Neural cell (in vitro differentiated cells): ENCODE data around the gene OR2L8. TPM values are rescaled to one million over a fixed set of nuclear protein-coding genes. Genes with fewer than 3 reads are reported as not detected.

ENCODE experiments used
- H2AFZ ChIP-seq: fragments of 200-600, 300-800 bp; sonication (generic), shearing (Covaris generic); 2 replicates; pipeline ENCODE4 v1.6.0; 2014; ENCODE audit warnings: low read depth, mild to moderate bottlenecking, antibody characterized with exemption, low read length, moderate library complexity
- H3F3A ChIP-seq: fragments of 200-600 bp; shearing (Covaris generic); 2 replicates; pipeline ENCODE4 v1.6.1; 2016; ENCODE audit warnings: mild to moderate bottlenecking, moderate library complexity, mixed read lengths, antibody characterized with exemption, low read length; ENCODE audit not compliant: insufficient read depth, poor library complexity, severe bottlenecking
- H3K27ac ChIP-seq: fragments of 200-600, 300-800 bp; sonication (generic), shearing (Covaris generic); 2 replicates; pipeline ENCODE4 v1.5.1; 2014; ENCODE audit warnings: mild to moderate bottlenecking, low read length, moderate library complexity
- H3K27me3 ChIP-seq: fragments of 300-800, 200-600 bp; sonication (generic), shearing (Covaris generic); 2 replicates; pipeline ENCODE4 v1.6.0; 2014; ENCODE audit warnings: mild to moderate bottlenecking, low read depth, low read length, moderate library complexity; ENCODE audit not compliant: insufficient read depth
- H3K36me3 ChIP-seq: fragments of 300-800, 200-600 bp; sonication (generic), shearing (Covaris generic); 2 replicates; pipeline ENCODE4 v1.5.1; 2014; ENCODE audit warnings: mild to moderate bottlenecking, antibody characterized with exemption, low read length, moderate library complexity; ENCODE audit not compliant: insufficient read depth
- H3K4me2 ChIP-seq: fragments of 300-800, 200-600 bp; sonication (generic), shearing (Covaris generic); 2 replicates; pipeline ENCODE4 v1.6.0; 2014; ENCODE audit warnings: mild to moderate bottlenecking, low read length
- H3K4me3 ChIP-seq: fragments of 300-800, 200-600 bp; sonication (generic), shearing (Covaris generic); 2 replicates; pipeline ENCODE4 v1.5.1; 2014; ENCODE audit warnings: mild to moderate bottlenecking, low read length, moderate library complexity
- H3K79me2 ChIP-seq: fragments of 200-600 bp; shearing (Covaris generic); replicated peaks from 2 replicates; pipeline ENCODE4 v1.6.0; 2014; ENCODE audit warnings: mild to moderate bottlenecking, low read length, moderate library complexity; ENCODE audit not compliant: insufficient read depth
- H3K9ac ChIP-seq: fragments of 300-800, 200-600 bp; sonication (generic), shearing (Covaris generic); 2 replicates; pipeline ENCODE4 v1.6.1; 2016; ENCODE audit warnings: mild to moderate bottlenecking, low read length, mixed read lengths
- H3K9me2 ChIP-seq: fragments of 200-600 bp; shearing (Covaris generic); 2 replicates; pipeline ENCODE4 v1.6.1; 2016; ENCODE audit warnings: mild to moderate bottlenecking, low read length, mixed read lengths; ENCODE audit not compliant: insufficient read depth
- H3K9me3 ChIP-seq: fragments of 200-600, 300-800 bp; sonication (generic), shearing (Covaris generic); 2 replicates; pipeline ENCODE4 v1.6.1; 2016; ENCODE audit warnings: mild to moderate bottlenecking, mixed run types, low read length, moderate library complexity, mixed read lengths
- H4K20me1 ChIP-seq: fragments of 200-600 bp; shearing (Covaris generic); 2 replicates; pipeline ENCODE4 v1.6.1; 2016; ENCODE audit warnings: mild to moderate bottlenecking, mixed run types; ENCODE audit not compliant: insufficient read depth
- CTCF ChIP-seq: fragments of 450-650 bp; IDR thresholded peaks from 2 replicates; pipeline ENCODE4 v1.5.1; 2014; ENCODE audit warnings: antibody characterized with exemption, mild to moderate bottlenecking, moderate library complexity; ENCODE audit not compliant: poor library complexity, severe bottlenecking
- EP300 ChIP-seq: fragments of 450-650 bp; conservative IDR thresholded peaks from 2 replicates; pipeline ENCODE4 v1.6.1; 2014; ENCODE audit warnings: antibody characterized with exemption, mild to moderate bottlenecking, moderate library complexity; ENCODE audit not compliant: poor library complexity, severe bottlenecking
- EZH2 ChIP-seq: fragments of 200-600, 300-800 bp; shearing (Covaris generic), sonication (generic); IDR thresholded peaks from 2 replicates; pipeline ENCODE4 v1.6.1; 2014; ENCODE audit warnings: antibody characterized with exemption, low read length, borderline replicate concordance, mild to moderate bottlenecking; ENCODE audit not compliant: insufficient read depth, poor library complexity, severe bottlenecking
- MXI1 ChIP-seq: fragments of 450-650 bp; conservative IDR thresholded peaks from 2 replicates; pipeline ENCODE4 v1.6.1; 2014; ENCODE audit warnings: antibody characterized with exemption, mild to moderate bottlenecking; ENCODE audit not compliant: poor library complexity, severe bottlenecking
- POLR2AphosphoS5 ChIP-seq: IDR thresholded peaks from 2 replicates; pipeline ENCODE4 v1.6.1; 2012
- RAD21 ChIP-seq: fragments of 450-650 bp; conservative IDR thresholded peaks from 2 replicates; pipeline ENCODE4 v1.6.1; 2014; ENCODE audit warnings: antibody characterized with exemption, mild to moderate bottlenecking, moderate library complexity
- REST ChIP-seq: IDR thresholded peaks from 2 replicates; pipeline ENCODE4 v1.6.1; 2012; ENCODE audit warnings: borderline replicate concordance
- SMC3 ChIP-seq: fragments of 450-650 bp; conservative IDR thresholded peaks from 2 replicates; pipeline ENCODE4 v1.6.1; 2014; ENCODE audit warnings: antibody characterized with exemption, mild to moderate bottlenecking, moderate library complexity; ENCODE audit not compliant: poor library complexity
- TAF1 ChIP-seq: IDR thresholded peaks from 2 replicates; pipeline ENCODE4 v1.6.1; 2012; ENCODE audit warnings: low read depth
- polyA plus RNA-seq: library from polyadenylated mRNA; depleted of rRNA; stranded (reverse); fragments of >200 nt; gene quantifications from 2 replicates; pipeline ENCODE4 v1.2.3, GENCODE V29; 2014

Gene OR2L8
- polyA plus RNA-seq, 1 donor from 2014 or later, result not detected

- H3K4me2 ChIP-seq, result no peak overlapping the region
- H2AFZ ChIP-seq, result no peak overlapping the region
- H3K27ac ChIP-seq, result no peak overlapping the region
- no peaks in the 10 kb centered on the region for H3K79me2 ChIP-seq
- no peak overlapping the region for H3K4me3 ChIP-seq
- H3K9ac ChIP-seq, result no peak overlapping the region
- no peaks in the 10 kb centered on the region for H3F3A ChIP-seq
- H3K9me3 ChIP-seq, result no peaks in the 10 kb centered on the region
- no peaks in the 10 kb centered on the region for H3K9me2 ChIP-seq
- TF ChIP-seq MXI1 (no peak), EP300 (no peak), SMC3 (no peak), RAD21 (no peak), REST (no peak), TAF1 (no peak), POLR2AphosphoS5 (no peak), CTCF (no peak), EZH2 (no peak)
- H4K20me1 ChIP-seq, result no peaks in the 10 kb centered on the region
- no peaks in the 10 kb centered on the region for H3K36me3 ChIP-seq
- H3K27me3 ChIP-seq, result no peaks in the 10 kb centered on the region
Measured at GRCh38 chr1:247923941-247924340, 24.7 kb upstream of the OR2L8 start.

- Histone ChIP-seq H3K27ac (no peak within 1 kb of the TSS), H3K9me3 (no peaks in the 10 kb centered on the region), H3K27me3 (no peaks in the 10 kb centered on the region), H2AFZ (no peak within 1 kb of the TSS), H3F3A (no peaks in the 10 kb centered on the region), H3K9ac (no peak within 1 kb of the TSS), H3K36me3 (no peaks in the 10 kb centered on the region), H3K79me2 (no peaks in the 10 kb centered on the region), H3K4me3 (no peak within 1 kb of the TSS), H4K20me1 (no peaks in the 10 kb centered on the region), H3K4me2 (no peak within 1 kb of the TSS), H3K9me2 (no peaks in the 10 kb centered on the region)
- TF ChIP-seq RAD21 (no peak), CTCF (no peak), EP300 (no peak)
Measured at GRCh38 chr1:247924868-247925267, 23.8 kb upstream of the OR2L8 start, which contains the start of gene OR2AJ1. OR2AJ1 (plus strand) TSS chr1:247924889; CDS start chr1:247933769, 8,880 bp downstream.
